OCI-LY3 (cell line): ENCODE results near the gene DNAH5.

Source experiments
- H2AFZ ChIP-seq: fragments of 200-600, 300-600 bp; shearing (Covaris generic); 2 replicates; pipeline ENCODE4 v1.6.0; 2014; ENCODE audit warnings: antibody characterized with exemption, low read depth, low read length
- H3K27ac ChIP-seq: fragments of 200-600, 300-600 bp; sonication (generic); 2 replicates; pipeline ENCODE4 v1.5.1; 2014; ENCODE audit warnings: mild to moderate bottlenecking, low read length, moderate library complexity, mixed read lengths
- H3K27me3 ChIP-seq: fragments of 200-600, 300-600 bp; sonication (generic); 2 replicates; pipeline ENCODE4 v1.6.1; 2014; ENCODE audit warnings: low read depth, low read length, mixed read lengths
- H3K36me3 ChIP-seq: fragments of 200-600, 300-600 bp; sonication (generic); replicated peaks from 2 replicates; pipeline ENCODE3; 2014; ENCODE audit warnings: low read depth, low read length, mixed read lengths
- H3K4me1 ChIP-seq: fragments of 300-600, 200-600 bp; sonication (generic); 2 replicates; pipeline ENCODE4 v1.6.1; 2014; ENCODE audit warnings: low read length, mixed read lengths
- H3K4me2 ChIP-seq: fragments of 200-600, 300-600 bp; sonication (generic); 2 replicates; pipeline ENCODE4 v1.6.1; 2014; ENCODE audit warnings: low read length, mixed read lengths
- H3K4me3 ChIP-seq: fragments of 300-600, 200-600 bp; sonication (generic); 2 replicates; pipeline ENCODE4 v1.5.1; 2014; ENCODE audit warnings: antibody characterized with exemption, mild to moderate bottlenecking, low read length, moderate library complexity
- H3K79me2 ChIP-seq: fragments of 300-600, 200-600 bp; shearing (Covaris generic); 2 replicates; pipeline ENCODE4 v1.6.1; 2014; ENCODE audit warnings: mild to moderate bottlenecking, low read length, mixed read lengths
- H3K9ac ChIP-seq: fragments of 300-600, 200-600 bp; shearing (Covaris generic); 2 replicates; pipeline ENCODE4 v1.6.0; 2014; ENCODE audit warnings: mild to moderate bottlenecking, low read length, moderate library complexity
- H3K9me3 ChIP-seq: fragments of 200-600, 300-600 bp; shearing (Covaris generic); 2 replicates; pipeline ENCODE4 v1.6.1; 2014; ENCODE audit warnings: low read length, mixed read lengths; ENCODE audit not compliant: insufficient read depth
- H4K20me1 ChIP-seq: fragments of 200-600, 300-600 bp; sonication (generic); 2 replicates; pipeline ENCODE4 v1.6.1; 2016; ENCODE audit warnings: low read length, mixed read lengths; ENCODE audit not compliant: insufficient read depth
- CTCF ChIP-seq: fragments of 200-600, 300-600 bp; sonication (generic); IDR thresholded peaks from 2 replicates; pipeline ENCODE4 v1.5.1; 2014; ENCODE audit warnings: antibody characterized with exemption, low read length, low read depth
- EZH2phosphoT487 ChIP-seq: fragments of 200-600 bp; shearing (Covaris generic); IDR thresholded peaks from 2 replicates; pipeline ENCODE4 v1.6.1; 2018; ENCODE audit warnings: antibody characterized with exemption, mixed run types, low read depth

DNAH5 gene

GRCh38 chr5:13785781-13786415, 158.6 kb downstream of the DNAH5 start:
- TF ChIP-seq CTCF (no peak), EZH2phosphoT487 (no peak)
- no peaks in the 10 kb centered on the region for H3K79me2 ChIP-seq
- H2AFZ ChIP-seq: no peak overlapping the region
- no peaks in the 10 kb centered on the region for H3K36me3 ChIP-seq
- H3K4me2 ChIP-seq: no peak overlapping the region
- no peaks in the 10 kb centered on the region for H3K27me3 ChIP-seq
- no peaks in the 10 kb centered on the region for H4K20me1 ChIP-seq
- H3K4me3 ChIP-seq: no peak overlapping the region
- H3K27ac ChIP-seq: no peak overlapping the region
- no peak overlapping the region for H3K9ac ChIP-seq
- H3K9me3 ChIP-seq: no peaks in the 10 kb centered on the region
- H3K4me1 ChIP-seq: no peaks in the 10 kb centered on the region

- Histone ChIP-seq H3K9me3 (no peaks in the 10 kb centered on the region), H3K27me3 (no peaks in the 10 kb centered on the region), H4K20me1 (no peaks in the 10 kb centered on the region), H3K79me2 (no peaks in the 10 kb centered on the region), H3K27ac (no peak overlapping the region), H3K4me2 (no peak overlapping the region), H2AFZ (no peak overlapping the region), H3K36me3 (no peaks in the 10 kb centered on the region), H3K4me3 (no peak overlapping the region), H3K4me1 (no peaks in the 10 kb centered on the region), H3K9ac (no peak overlapping the region)
- TF ChIP-seq CTCF (no peak), EZH2phosphoT487 (no peak)
Observed at GRCh38 chr5:13783726-13784125, 160.8 kb downstream of the DNAH5 start.

GRCh38 chr5:13780081-13780480, 164.4 kb downstream of the DNAH5 start:
- H3K4me3 ChIP-seq: no peak overlapping the region
- no peaks in the 10 kb centered on the region for H4K20me1 ChIP-seq
- no peak overlapping the region for H3K4me2 ChIP-seq
- no peaks in the 10 kb centered on the region for H3K4me1 ChIP-seq
- no peaks in the 10 kb centered on the region for H3K9me3 ChIP-seq
- TF ChIP-seq CTCF: no peak
- no peak for TF ChIP-seq EZH2phosphoT487
- no peak overlapping the region for H3K27ac ChIP-seq
- no peaks in the 10 kb centered on the region for H3K36me3 ChIP-seq
- no peak overlapping the region for H3K9ac ChIP-seq
- no peaks in the 10 kb centered on the region for H3K79me2 ChIP-seq
- no peaks in the 10 kb centered on the region for H3K27me3 ChIP-seq
- H2AFZ ChIP-seq: no peak overlapping the region

GRCh38 chr5:13773649-13774048, 170.8 kb downstream of the DNAH5 start:
- Histone ChIP-seq H3K79me2 (no peaks in the 10 kb centered on the region), H2AFZ (no peak overlapping the region), H3K36me3 (no peaks in the 10 kb centered on the region), H3K4me3 (no peak overlapping the region), H3K4me1 (no peaks in the 10 kb centered on the region), H3K4me2 (no peak overlapping the region), H3K9me3 (no peaks in the 10 kb centered on the region), H3K27ac (no peak overlapping the region), H4K20me1 (no peaks in the 10 kb centered on the region), H3K27me3 (no peaks in the 10 kb centered on the region), H3K9ac (no peak overlapping the region)
- TF ChIP-seq CTCF: no peak
